Activated CD4-positive, alpha-beta memory T cell treated with anti-CD3 and anti-CD28 coated beads, Interleukin-2, amount 10 ng/mL, durations not matched to agents 7 days and 5 days (primary cell): Measurements from ENCODE around the gene GJA10. TPM values are rescaled to one million over a fixed set of nuclear protein-coding genes. Genes with fewer than 3 reads are reported as not detected.

Experiments
- CTCF ChIA-PET: fragments of 350-600 bp; sonication (Branson Sonifier 250); formaldehyde crosslinking; loops from one replicate; lab custom pipeline; 2021; ENCODE audit warnings: antibody characterized with exemption, inconsistent platforms; lab: Charles Lee
- POLR2A ChIA-PET: fragments of 350-600 bp; sonication (Branson Sonifier 250); formaldehyde crosslinking; loops from one replicate; lab custom pipeline; 2021; ENCODE audit warnings: antibody characterized with exemption; lab: Charles Lee
- DNase-seq: peaks from one replicate; pipeline ENCODE4 v3.0.0-alpha.2; 2020
- H3K27ac Mint-ChIP-seq: one replicate; pipeline ENCODE4 v1.8.0; 2021; ENCODE audit warnings: mild to moderate bottlenecking, mixed read lengths
- H3K27me3 Mint-ChIP-seq: one replicate; pipeline ENCODE4 v1.8.0; 2021; ENCODE audit warnings: mixed read lengths
- H3K36me3 Mint-ChIP-seq: one replicate; pipeline ENCODE4 v1.8.0; 2021; ENCODE audit warnings: low read depth, mixed read lengths
- H3K4me1 Mint-ChIP-seq: one replicate; pipeline ENCODE4 v1.8.0; 2021; ENCODE audit warnings: mixed read lengths
- H3K4me3 Mint-ChIP-seq: one replicate; pipeline ENCODE4 v1.8.0; 2021; ENCODE audit warnings: mild to moderate bottlenecking, mixed read lengths
- H3K9me3 Mint-ChIP-seq: one replicate; pipeline ENCODE4 v1.8.0; 2021; ENCODE audit warnings: mixed read lengths
- total RNA-seq, 2 experiments: library from RNA; stranded (reverse); gene quantifications; one replicate each; pipeline ENCODE4 v1.2.3, GENCODE V29; 2021

The GJA10 gene
- total RNA-seq, 2 experiments from 2014 or later, result 3.4 to 3.5 TPM

DNA sequence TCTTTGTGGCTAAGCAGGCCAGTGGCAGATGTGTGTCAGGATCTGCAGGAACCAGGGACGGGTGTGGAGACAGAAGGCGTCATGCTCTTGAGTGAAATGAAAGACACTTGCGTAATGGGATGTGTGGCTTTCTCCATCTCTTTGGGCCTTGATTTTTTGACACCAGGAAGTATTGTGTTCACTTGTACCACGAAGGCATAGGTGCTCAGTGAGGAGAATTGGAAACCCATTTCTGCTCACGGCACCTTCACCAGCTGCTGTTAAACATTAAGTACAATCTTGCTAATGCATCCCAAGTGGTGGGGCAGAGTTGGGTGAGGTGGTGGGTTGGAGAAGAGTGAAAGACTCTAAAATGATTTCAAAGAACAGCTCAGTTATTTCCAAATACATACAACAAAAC is 30.0 kb downstream of the GJA10 start:
- no peak overlapping the region for H3K27ac Mint-ChIP-seq
- no peak for DNase-seq
- H3K27me3 Mint-ChIP-seq, result no peaks in the 10 kb centered on the region
- ChIA-PET POLR2A (no interaction called here), CTCF (no interaction called here)
- no peak overlapping the region for H3K4me3 Mint-ChIP-seq
- peaks cover 10% of the 10 kb centered on the region for H3K36me3 Mint-ChIP-seq
- H3K9me3 Mint-ChIP-seq, result no peaks in the 10 kb centered on the region
- H3K4me1 Mint-ChIP-seq, result peaks cover 21% of the 10 kb centered on the region

DNA sequence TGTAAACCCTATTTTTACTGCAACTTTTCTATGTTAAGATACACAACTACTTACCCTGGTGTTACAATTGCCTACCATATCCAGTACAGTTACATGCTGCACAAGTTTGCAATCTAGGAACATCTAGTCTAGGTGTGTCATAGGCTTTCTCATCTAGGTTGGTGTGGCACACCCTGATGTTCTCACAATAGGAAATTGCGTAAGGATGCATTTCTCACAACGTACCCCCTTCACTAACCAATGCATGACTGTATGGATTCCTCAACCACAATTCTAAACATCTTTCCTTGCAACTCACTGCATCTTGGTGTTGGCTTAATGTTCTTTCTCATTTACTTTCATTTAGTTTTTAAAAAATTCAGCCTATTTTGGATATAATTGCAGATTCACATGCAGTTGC is 31.6 kb downstream of the GJA10 start:
- H3K27ac Mint-ChIP-seq, result no peak overlapping the region
- no peaks in the 10 kb centered on the region for H3K9me3 Mint-ChIP-seq
- POLR2A ChIA-PET, result no interaction called here
- H3K27me3 Mint-ChIP-seq, result no peaks in the 10 kb centered on the region
- DNase-seq, result no peak
- H3K36me3 Mint-ChIP-seq, result peaks cover 10% of the 10 kb centered on the region
- H3K4me3 Mint-ChIP-seq, result no peak overlapping the region
- CTCF ChIA-PET, result no interaction called here
- peaks cover 28% of the 10 kb centered on the region for H3K4me1 Mint-ChIP-seq

DNA sequence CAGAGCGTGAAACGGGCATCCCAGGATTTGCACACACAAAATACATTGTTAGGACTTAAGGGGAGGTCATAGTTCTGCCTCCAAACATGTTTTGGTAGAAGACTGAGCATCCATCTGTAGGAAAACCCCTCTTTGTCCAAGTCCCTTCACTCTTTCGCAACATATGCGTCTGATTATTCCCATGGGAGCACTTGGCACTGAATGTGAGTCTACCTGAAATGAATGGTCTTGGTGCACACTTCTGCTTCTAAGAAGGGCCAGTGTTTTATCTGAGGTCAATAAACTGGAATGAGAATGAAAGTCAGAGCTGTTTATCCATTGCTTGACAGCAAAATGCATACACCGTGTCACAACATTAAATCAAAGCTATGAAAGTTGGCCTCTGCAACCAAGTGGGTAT is 33.0 kb downstream of the GJA10 start:
- Mint-ChIP-seq H3K4me1 (peaks cover 28% of the 10 kb centered on the region), H3K27me3 (no peaks in the 10 kb centered on the region), H3K36me3 (peaks cover 18% of the 10 kb centered on the region), H3K9me3 (no peaks in the 10 kb centered on the region), H3K4me3 (no peak overlapping the region), H3K27ac (no peak overlapping the region)
- DNase-seq, result no peak
- ChIA-PET POLR2A (no interaction called here), CTCF (no interaction called here)

DNA sequence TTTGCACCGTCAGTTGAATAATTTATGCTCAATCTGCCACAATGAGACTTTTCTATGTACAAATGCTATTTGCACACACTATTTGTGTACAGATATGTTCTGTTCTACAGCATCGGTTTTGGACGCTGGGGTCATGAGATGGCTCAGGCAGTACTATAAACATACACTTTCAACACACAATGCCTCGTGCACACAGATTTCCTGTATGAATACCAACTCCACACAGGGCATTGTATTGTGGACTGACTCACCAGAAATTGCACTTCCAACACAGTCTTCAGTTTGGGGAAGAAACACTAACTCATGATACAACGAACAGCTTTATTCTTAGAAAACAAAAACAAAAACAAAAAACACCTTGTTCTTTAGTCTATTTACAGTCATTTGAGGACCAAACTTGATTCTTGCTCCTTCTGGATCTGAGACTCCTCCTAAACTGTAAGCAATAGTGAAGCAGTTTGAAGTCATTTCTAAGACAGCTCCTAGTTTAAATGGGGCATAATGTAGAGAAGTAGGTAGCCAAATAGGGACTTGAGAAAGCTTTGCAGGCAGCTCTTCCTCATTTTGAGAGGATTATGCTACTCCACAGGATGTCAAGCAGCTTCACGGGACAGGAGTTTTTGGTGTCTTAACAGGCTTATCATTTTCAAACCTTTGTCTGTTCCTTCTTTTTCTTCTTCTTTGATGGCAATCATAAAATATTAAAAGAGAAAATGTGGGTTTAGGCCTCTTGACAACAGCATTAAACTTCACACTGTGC is 33.7 kb downstream of the GJA10 start:
- Mint-ChIP-seq H3K4me1 (peaks cover 28% of the 10 kb centered on the region), H3K4me3 (no peak overlapping the region), H3K27ac (no peak overlapping the region), H3K27me3 (no peaks in the 10 kb centered on the region), H3K36me3 (peaks cover 20% of the 10 kb centered on the region), H3K9me3 (no peaks in the 10 kb centered on the region)
- DNase-seq, result no peak
- ChIA-PET POLR2A (no interaction called here), CTCF (no interaction called here)

DNA sequence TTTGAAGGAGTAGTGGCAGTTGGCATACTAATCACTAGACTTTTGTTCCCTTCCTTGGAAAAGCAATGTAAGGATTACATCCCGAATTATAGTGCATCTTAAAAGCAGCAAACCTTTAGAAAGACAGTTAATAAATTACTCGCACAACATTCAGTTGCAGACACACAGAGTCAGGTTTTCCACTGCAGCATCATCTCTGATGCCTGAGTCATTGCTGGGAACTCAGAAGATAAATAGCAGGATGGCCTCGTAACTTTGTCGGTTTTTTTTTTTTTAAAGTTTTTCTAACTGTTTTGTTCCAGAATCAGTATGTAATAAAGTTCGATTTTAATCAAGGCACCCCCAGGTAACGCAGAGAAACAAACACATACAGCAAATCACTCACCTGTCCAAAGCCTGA is 34.3 kb downstream of the GJA10 start:
- Mint-ChIP-seq H3K27ac (no peak overlapping the region), H3K36me3 (peaks cover 24% of the 10 kb centered on the region)
- DNase-seq, result no peak

DNA sequence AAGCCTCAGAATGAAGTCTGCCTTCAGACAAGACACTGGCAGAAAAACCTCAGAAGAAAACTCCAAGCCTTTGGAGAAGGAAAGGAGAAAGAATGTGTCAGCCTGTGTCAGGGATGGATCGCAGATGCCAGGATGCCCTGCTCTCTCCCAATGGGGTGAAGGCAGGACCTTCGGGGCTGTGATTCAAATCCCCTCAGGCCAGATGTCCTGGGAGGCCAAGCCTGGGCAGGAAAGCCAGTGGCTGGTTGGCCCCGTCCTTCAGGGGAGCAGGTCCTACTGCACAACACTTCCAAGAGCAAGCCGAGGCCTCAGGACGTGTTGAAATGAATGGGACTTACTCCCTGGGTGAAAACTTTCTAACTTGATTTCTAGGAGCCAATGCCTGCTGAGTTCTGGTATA is 36.5 kb downstream of the GJA10 start:
- peaks cover 23% of the 10 kb centered on the region for H3K4me1 Mint-ChIP-seq
- peaks cover 27% of the 10 kb centered on the region for H3K36me3 Mint-ChIP-seq
- no peak overlapping the region for H3K4me3 Mint-ChIP-seq
- ChIA-PET CTCF (interaction anchor here (0.7 kb wide), 1 partner anchor 271 kb away, joined by 4 read pairs; no protein-coding TSS in a partner anchor), POLR2A (no interaction called here)
- H3K27ac Mint-ChIP-seq, result no peak overlapping the region
- no peaks in the 10 kb centered on the region for H3K27me3 Mint-ChIP-seq
- no peak for DNase-seq
- H3K9me3 Mint-ChIP-seq, result no peaks in the 10 kb centered on the region

More for the DNA sequence above, 34.3 kb downstream of the GJA10 start:
- H3K9me3 Mint-ChIP-seq, result no peaks in the 10 kb centered on the region
- H3K4me1 Mint-ChIP-seq, result peaks cover 28% of the 10 kb centered on the region
- H3K27me3 Mint-ChIP-seq, result no peaks in the 10 kb centered on the region
- ChIA-PET CTCF (no interaction called here), POLR2A (no interaction called here)
- H3K4me3 Mint-ChIP-seq, result no peak overlapping the region

DNA sequence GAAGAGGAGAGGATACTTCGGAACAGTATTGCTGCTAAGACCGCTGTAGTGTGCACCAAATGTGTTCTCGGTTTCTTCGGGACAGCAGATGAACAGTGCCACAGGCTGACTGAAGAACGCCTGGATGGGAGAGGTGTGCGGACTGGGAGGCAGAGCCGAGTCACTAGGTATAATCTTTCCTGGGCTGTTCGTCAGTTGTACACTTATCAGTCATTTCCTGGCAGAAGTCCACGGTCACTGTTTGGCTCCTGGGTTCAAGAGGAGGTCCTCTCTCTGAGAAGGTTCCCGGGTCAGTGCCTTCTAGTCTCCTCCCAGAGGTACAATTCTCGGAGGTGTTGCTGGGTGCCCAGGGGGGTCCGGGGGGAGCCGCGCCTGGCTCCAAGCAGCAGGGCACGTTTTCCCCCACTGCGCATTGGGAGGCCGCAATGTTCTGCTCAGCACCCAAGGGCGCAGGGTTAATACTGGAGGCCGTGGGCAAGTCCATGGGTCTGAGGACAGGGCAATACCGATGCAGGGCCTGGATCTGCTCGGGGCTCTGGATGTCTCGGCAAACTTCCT is 38.1 kb downstream of the GJA10 start:
- no peak for DNase-seq
- peaks cover 15% of the 10 kb centered on the region for H3K4me1 Mint-ChIP-seq
- H3K27ac Mint-ChIP-seq, result no peak overlapping the region
- ChIA-PET POLR2A (no interaction called here), CTCF (interaction anchor here (1.3 kb wide), 1 partner anchor 8 kb away, joined by 9 read pairs; no protein-coding TSS in a partner anchor)
- H3K36me3 Mint-ChIP-seq, result peaks cover 33% of the 10 kb centered on the region
- H3K27me3 Mint-ChIP-seq, result no peaks in the 10 kb centered on the region
- H3K9me3 Mint-ChIP-seq, result no peaks in the 10 kb centered on the region
- H3K4me3 Mint-ChIP-seq, result no peak overlapping the region

DNA sequence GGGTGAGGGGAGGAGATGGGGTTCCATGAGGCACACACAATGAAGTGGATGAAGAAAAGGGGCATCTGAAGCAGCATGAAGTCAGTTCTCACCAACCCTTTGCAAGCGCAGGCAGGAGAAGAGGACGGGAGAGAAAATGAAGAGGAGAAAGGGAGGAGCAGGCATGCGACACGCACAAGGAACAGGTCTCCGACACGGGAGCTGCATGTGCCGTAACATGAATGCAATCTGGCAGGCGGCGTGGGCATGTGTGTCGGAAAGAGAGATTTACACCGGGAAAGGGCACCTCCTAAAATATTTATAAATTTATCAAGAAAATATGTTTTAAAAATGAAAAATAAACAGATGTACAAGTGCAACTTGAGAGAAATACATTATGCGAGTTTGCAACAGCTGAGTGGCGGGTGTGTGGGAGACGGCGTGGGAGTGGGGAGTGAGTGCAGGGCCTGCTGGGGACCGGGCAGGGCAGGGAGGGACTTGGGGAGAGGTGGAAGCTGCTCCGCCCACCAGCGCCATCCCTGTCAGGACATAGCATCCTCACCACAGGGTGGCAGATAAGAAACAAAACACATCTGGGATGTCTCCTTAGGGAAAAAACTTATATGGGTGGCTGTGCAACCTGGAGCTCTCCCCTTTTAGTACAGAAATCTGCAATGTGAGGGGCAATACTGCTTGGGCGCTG is 40.6 kb downstream of the GJA10 start:
- ChIA-PET POLR2A (no interaction called here), CTCF (no interaction called here)
- Mint-ChIP-seq H3K9me3 (no peaks in the 10 kb centered on the region), H3K36me3 (peaks cover 33% of the 10 kb centered on the region), H3K27me3 (no peaks in the 10 kb centered on the region), H3K4me1 (peaks cover 3% of the 10 kb centered on the region), H3K4me3 (no peak overlapping the region), H3K27ac (no peak overlapping the region)
- DNase-seq, result no peak

DNA sequence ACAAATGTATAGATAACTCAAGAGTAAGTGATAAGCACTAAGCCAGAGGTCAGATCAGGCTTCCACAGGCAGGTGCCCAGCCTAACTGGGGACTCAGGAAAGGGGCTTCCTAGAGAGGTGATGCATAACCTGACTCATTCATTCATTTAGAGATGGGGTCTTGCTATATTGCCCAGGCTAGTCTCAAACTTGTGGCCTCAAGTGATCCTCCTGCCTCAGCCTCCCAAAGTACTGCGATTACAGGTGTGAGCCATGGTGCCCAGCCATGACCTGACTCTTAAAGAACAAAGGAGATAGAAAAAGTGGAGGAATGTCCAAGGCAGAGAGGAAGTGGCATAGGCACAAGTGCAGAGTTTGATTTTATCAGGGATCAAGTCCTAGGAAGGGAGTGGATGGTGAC is 41.9 kb downstream of the GJA10 start:
- Mint-ChIP-seq H3K36me3 (peaks cover 36% of the 10 kb centered on the region), H3K27ac (no peak overlapping the region)

DNA sequence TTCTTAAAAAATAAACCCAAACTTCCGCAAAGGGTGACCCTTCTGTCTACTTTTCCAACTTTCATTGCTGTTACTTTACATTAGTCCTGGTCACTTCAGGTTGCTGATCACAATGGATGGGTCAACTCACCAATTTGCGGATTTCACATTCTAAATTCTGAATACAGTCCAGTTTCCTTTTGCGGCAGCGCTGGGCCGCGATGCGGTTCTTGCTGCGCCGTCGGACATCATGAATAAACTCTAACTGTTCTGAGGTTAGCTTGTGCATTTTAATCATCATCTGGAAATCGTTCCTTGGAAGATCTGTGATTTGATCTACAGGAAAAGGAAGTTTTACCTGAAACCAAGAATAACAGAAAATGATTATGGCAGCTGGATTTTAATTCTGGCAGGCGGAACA is 43.7 kb downstream of the GJA10 start:
- Mint-ChIP-seq H3K36me3 (peaks cover 30% of the 10 kb centered on the region), H3K9me3 (no peaks in the 10 kb centered on the region), H3K27me3 (no peaks in the 10 kb centered on the region), H3K4me3 (no peak overlapping the region), H3K27ac (no peak overlapping the region), H3K4me1 (peaks cover 12% of the 10 kb centered on the region)
- DNase-seq, result no peak
- CTCF ChIA-PET, result interaction anchor here (1.3 to 1.4 kb wide), 2 partner anchors 535 to 541 kb away, joined by 3 read pairs; no protein-coding TSS in a partner anchor
- POLR2A ChIA-PET, result no interaction called here

More for the DNA sequence above, 41.9 kb downstream of the GJA10 start:
- Mint-ChIP-seq H3K4me1 (peaks cover 7% of the 10 kb centered on the region), H3K4me3 (no peak overlapping the region), H3K27me3 (no peaks in the 10 kb centered on the region), H3K9me3 (no peaks in the 10 kb centered on the region)
- DNase-seq, result no peak
- POLR2A ChIA-PET, result no interaction called here
- CTCF ChIA-PET, result interaction anchor here (1.1 kb wide), 1 partner anchor 15 kb away, joined by 3 read pairs; no protein-coding TSS in a partner anchor

DNA sequence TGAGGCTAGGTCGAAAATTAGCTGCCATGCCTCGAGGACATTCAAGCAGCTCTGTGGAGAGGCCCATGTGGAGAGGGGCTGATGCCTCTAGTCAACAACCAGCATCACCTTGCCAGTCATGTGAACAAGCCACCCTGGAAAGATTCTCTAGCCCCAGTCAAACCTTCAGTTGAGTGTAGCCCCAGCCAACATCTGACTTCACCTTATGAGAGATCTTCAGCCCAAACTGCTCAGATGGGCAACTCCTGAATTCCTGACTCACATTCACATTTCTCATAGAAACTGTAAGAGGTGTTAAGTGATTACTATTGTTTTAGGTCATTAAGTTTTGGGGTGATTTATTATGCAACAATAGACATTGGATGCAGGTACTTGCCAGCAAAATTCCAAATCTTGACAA is 44.9 kb downstream of the GJA10 start:
- Mint-ChIP-seq H3K27ac (no peak overlapping the region), H3K4me1 (peaks cover 12% of the 10 kb centered on the region), H3K4me3 (no peak overlapping the region), H3K9me3 (no peaks in the 10 kb centered on the region), H3K27me3 (no peaks in the 10 kb centered on the region), H3K36me3 (peaks cover 26% of the 10 kb centered on the region)
- ChIA-PET CTCF (interaction anchor here (3.1 to 6.6 kb wide), 3 partner anchors 14 to 537 kb away, joined by 37 to 192 read pairs (median 49); no protein-coding TSS in a partner anchor), POLR2A (no interaction called here)
- no peak for DNase-seq

DNA sequence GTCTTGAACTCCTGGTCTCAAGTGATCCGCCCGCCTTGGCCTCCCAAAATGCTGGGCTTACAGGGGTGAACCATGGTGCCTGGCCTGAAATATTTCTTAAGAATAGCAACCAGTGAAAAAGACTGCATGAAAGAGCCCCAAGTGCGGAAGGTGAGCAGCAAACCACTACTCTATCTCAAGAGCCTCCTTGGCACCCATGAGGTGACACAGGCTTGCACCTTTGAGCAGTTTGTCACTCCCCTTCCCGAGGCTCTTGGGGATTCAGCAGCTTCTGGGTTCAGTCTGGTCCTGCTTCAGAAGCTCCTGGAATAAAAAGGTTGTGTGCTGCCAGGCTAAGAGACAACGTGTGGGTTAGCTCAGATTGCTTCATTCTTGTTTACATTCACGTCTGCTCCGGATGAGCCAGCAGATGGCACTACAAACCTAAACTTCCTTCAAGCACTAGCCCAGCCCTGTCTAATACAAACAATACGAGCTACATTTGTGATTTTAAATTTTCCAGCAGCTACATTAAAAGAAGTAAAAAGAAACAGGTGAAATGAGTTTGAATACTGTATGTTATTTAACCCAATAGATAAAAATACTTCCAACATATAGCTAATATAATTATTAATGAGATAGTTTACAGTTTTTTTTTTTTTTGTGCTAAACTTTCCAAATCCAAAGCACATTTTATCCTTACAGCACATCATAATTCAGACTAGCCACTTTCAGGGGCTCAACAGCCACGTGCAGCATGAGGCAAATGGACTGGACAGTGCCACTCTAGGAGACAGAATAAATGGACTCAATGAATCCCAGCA is 46.2 kb downstream of the GJA10 start:
- DNase-seq, result peak; percentile 80
- Mint-ChIP-seq H3K27me3 (no peaks in the 10 kb centered on the region), H3K4me3 (no peak overlapping the region), H3K9me3 (no peaks in the 10 kb centered on the region), H3K4me1 (peaks cover 22% of the 10 kb centered on the region), H3K27ac (no peak overlapping the region), H3K36me3 (peaks cover 31% of the 10 kb centered on the region)
- CTCF ChIA-PET, result interaction anchor here (0.5 to 6.6 kb wide), 98 partner anchors 9 to 679 kb away, joined by 3 to 192 read pairs (median 4); partner anchors contain the start of genes ANKRD6, BACH2, CASP8AP2 and MDN1
- POLR2A ChIA-PET, result interaction anchor here (0.7 to 1.7 kb wide), 11 partner anchors 12 to 1139 kb away, joined by 3 to 7 read pairs (median 3); no protein-coding TSS in a partner anchor
